ENCODE results near the gene ZNF483.
"Not testable (repeated sequence)": the region's sequence is repeated elsewhere in the genome, so short reads cannot be mapped to it uniquely, and the experiment has no call there.

ZNF483 gene

GRCh38 chr9:111548623-111549022 lies 23.6 kb downstream of the ZNF483 start:
- no peak overlapping the region for H3K4me3 ChIP-seq (ENCODE audit: low read depth, low read length)
- no peak for TF ChIP-seq CTCF (IDR thresholded peaks at IDR 0.05; ENCODE audit: low read depth, low read length)

GRCh38 chr9:111555425-111555824 lies 30.4 kb downstream of the ZNF483 start:
- H3K4me3 ChIP-seq (ENCODE audit: low read depth, low read length) = not testable (repeated sequence)

DNA sequence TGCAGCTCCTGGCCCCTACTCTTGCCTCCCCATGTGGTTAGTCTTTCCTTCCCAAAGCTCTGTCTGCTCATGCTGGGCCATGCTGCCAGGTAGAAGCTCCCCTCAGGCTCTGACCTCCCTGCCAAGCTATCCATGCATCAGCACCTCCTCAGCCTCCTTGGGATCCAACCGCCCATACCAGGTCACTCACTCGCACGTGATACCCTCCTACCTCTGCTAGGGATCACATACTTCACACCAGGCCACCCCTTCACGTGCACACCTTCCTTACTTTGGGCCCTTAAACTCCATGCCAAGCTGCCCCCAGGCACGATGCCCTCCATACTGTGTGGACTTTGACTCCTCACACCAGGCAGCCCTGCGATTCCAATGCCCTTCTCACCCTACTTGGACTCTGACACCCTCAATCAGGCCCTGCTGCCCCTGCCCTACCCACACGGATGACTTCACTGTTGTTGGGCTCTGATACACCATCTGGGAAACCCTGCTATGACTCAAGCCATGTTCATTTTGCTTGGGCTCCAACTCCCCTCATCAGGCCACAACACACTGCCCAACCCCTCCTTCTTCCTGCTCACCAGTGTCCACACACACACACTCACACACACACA lies 34.1 kb downstream of the ZNF483 start:
- TF ChIP-seq CTCF (IDR thresholded peaks at IDR 0.05; ENCODE audit: low read depth, low read length) = no peak

DNA sequence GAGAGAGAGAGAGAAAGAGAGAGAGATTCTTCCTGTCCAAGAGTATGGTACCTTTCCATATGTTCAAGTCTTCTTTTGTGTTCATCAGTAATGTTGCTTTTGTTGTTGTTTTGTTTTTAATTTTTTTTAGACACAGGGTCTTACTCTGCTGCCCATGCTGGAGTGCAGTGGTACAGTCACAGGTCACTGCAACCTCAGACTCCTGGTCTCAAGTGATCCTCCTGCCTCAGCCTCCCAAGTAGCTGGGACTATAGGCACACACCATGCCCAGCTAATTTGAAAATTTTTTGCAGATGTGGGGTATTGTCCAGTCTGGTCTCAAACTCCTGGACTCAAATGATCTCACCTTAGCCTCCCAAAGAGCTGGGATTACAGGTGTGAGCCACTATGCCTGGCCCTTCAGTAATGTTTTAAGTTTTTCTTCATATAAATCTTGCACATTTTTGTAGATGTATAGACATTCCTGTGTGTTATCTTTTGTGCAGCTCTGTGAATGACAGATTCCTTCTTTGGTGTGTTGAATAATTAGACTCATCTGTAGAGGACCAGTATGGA lies 36.3 kb downstream of the ZNF483 start:
- no peak overlapping the region for H3K4me3 ChIP-seq (ENCODE audit: low read depth, low read length)
- TF ChIP-seq CTCF (IDR thresholded peaks at IDR 0.05; ENCODE audit: low read depth, low read length) = no peak

More for the DNA sequence above, 34.1 kb downstream of the ZNF483 start:
- no peak overlapping the region for H3K4me3 ChIP-seq (ENCODE audit: low read depth, low read length)

- no peak overlapping the region for H3K4me3 ChIP-seq (ENCODE audit: low read depth, low read length)
- no peak for TF ChIP-seq CTCF (IDR thresholded peaks at IDR 0.05; ENCODE audit: low read depth, low read length)
Observed at GRCh38 chr9:111566234-111566633, 41.3 kb downstream of the ZNF483 start.

DNA sequence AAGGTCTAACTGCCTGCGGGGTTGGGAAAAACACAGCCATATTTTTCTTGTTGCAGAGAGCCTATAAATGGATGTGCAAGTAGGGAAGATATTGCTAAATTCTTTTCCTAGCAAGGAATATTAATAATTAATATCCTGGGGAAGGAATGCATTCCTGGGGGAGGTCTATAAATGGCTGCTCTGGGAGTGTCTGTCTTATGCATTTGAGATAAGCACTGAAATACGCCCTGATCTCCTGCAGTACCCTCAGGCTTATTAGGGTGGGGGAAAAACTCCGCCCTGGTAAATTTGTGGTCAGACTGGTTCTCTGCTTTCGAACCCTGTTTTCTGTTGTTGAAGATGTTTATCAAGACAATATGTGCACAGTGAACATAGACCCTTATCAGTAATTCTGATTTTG lies 43.1 kb downstream of the ZNF483 start:
- H3K4me3 ChIP-seq (ENCODE audit: low read depth, low read length) = not testable (repeated sequence)

GRCh38 chr9:111572950-111573604 lies 48.1 kb downstream of the ZNF483 start:
- no peak overlapping the region for H3K4me3 ChIP-seq (ENCODE audit: low read depth, low read length)
- TF ChIP-seq CTCF (IDR thresholded peaks at IDR 0.05; ENCODE audit: low read depth, low read length) = no peak

DNA sequence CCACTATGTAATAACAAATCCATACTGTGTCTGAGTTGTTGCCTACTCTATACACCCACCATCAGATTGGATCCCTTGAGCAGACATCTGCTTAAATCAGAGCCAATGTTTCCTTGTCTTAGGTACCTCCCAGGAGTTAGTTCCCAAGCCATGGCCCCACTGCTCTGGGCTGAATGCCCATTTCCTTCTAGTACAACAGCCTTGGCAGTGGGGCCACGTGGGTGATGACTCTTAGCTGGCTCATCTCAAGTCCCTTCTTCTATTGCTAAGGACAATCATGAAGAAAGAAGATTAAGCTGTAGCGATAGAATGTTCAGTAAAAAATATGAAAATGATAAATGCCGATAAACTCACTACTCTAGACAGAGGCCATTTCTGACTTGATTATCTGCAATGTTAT lies 57.9 kb downstream of the ZNF483 start:
- H3K4me3 ChIP-seq (ENCODE audit: low read depth, low read length) = no peak overlapping the region
- TF ChIP-seq CTCF (IDR thresholded peaks at IDR 0.05; ENCODE audit: low read depth, low read length) = no peak

Data from WI38 (cell line).